Progenitor cell of endocrine pancreas (in vitro differentiated cells): ENCODE data around the gene OR4D1. TPM values are rescaled to one million over a fixed set of nuclear protein-coding genes. Genes with fewer than 3 reads are reported as not detected.
A peak's percentile ranks its signal among the peaks of the same experiment; 100 is the strongest.

Experiments used
- DNase-seq: peaks from one replicate; pipeline ENCODE4 v3.0.0; 2021; ENCODE audit warnings: low spot score; ENCODE audit not compliant: unreplicated experiment
- H3K27ac Mint-ChIP-seq: 2 replicates; pipeline ENCODE4 v1.8.0; 2021; ENCODE audit warnings: mild to moderate bottlenecking, moderate library complexity, mixed read lengths
- H3K27me3 Mint-ChIP-seq: 2 replicates; pipeline ENCODE4 v1.8.0; 2021; ENCODE audit warnings: mixed read lengths
- H3K36me3 Mint-ChIP-seq: 2 replicates; pipeline ENCODE4 v1.8.0; 2022; ENCODE audit warnings: mixed read lengths; ENCODE audit not compliant: insufficient read depth
- H3K4me1 Mint-ChIP-seq: 2 replicates; pipeline ENCODE4 v1.8.0; 2021; ENCODE audit warnings: low read depth, mixed read lengths
- H3K4me3 Mint-ChIP-seq: 2 replicates; pipeline ENCODE4 v1.8.0; 2021; ENCODE audit warnings: low read depth, mild to moderate bottlenecking, moderate library complexity, mixed read lengths
- H3K9me3 Mint-ChIP-seq: 2 replicates; pipeline ENCODE4 v1.8.0; 2021; ENCODE audit warnings: low read depth, mixed read lengths
- total RNA-seq: library from RNA; stranded (reverse); gene quantifications from 2 replicates; pipeline ENCODE4 v1.2.1, GENCODE V29; 2021
- TF ChIP-seq, protein P1 (sequence below): fragments of 200-600 bp; sonication (generic); IDR thresholded peaks from one replicate; pipeline ENCODE4 v1.5.0; 2021; ENCODE audit warnings: antibody characterized with exemption, mild to moderate bottlenecking; ENCODE audit not compliant: unreplicated experiment

OR4D1 gene
- total RNA-seq, 1 donor from 2014 or later: not detected

DNA sequence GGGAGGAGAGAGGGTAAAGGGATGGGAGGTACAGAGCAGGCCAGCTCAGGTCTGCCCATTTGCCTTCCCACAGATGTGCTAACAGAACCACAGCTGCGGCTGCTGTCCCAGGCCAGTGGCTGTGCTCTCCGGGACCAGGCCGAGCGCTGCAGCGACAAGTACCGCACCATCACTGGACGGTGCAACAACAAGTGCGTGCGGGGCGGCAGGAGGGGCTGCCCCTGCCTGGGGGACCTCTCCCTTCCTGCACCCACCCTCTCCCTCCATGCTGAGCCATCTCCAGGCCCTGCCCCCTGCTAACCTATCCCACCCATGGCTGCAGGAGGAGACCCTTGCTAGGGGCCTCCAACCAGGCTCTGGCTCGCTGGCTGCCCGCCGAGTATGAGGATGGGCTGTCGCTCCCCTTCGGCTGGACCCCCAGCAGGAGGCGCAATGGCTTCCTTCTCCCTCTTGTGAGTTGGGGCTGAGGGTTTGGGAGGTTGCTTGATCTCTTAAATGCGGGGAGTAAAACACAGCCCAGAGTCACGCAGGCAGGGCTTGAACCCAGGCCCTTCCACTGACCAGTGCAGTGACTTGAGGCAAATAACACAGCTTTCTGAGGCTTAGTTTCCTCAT is 45.6 kb downstream of the OR4D1 start:
- H3K36me3 Mint-ChIP-seq: no peaks in the 10 kb centered on the region

DNA sequence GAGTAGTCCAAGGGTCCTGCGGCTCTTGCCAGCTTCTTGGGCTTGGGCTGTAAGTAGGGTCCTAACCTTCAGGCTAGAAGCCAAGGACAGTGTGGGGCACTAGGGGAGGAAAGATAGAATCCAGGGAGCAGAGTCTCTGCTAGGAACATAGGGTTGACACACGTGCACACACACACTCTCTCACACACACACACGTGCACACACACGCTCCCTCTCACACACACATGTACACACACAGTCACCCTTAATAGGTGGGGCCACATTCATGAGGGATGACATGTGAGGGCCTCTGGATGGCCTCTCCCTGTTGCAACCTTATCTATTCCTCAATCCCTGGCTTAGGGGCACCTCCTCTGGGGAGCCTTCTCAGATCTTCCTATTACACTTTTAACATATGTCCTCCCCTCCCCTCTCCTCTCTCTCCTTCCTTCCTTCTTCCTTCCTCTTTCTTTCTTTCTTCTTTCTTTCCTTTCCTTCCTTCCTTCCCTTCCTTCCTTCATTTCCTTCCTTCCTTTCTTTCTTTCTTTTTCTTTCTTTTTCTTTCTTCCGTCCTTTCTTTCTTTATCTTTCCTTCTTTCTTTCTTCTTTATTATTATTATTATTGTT is 47.4 kb downstream of the OR4D1 start:
- H3K4me3 Mint-ChIP-seq: no peak overlapping the region
- no peak overlapping the region for H3K27ac Mint-ChIP-seq
- H3K36me3 Mint-ChIP-seq: no peaks in the 10 kb centered on the region
- DNase-seq: no peak
- H3K27me3 Mint-ChIP-seq: peaks cover 49% of the 10 kb centered on the region
- H3K4me1 Mint-ChIP-seq: peaks cover 3% of the 10 kb centered on the region
- no peaks in the 10 kb centered on the region for H3K9me3 Mint-ChIP-seq
- TF ChIP-seq, protein P1, sequence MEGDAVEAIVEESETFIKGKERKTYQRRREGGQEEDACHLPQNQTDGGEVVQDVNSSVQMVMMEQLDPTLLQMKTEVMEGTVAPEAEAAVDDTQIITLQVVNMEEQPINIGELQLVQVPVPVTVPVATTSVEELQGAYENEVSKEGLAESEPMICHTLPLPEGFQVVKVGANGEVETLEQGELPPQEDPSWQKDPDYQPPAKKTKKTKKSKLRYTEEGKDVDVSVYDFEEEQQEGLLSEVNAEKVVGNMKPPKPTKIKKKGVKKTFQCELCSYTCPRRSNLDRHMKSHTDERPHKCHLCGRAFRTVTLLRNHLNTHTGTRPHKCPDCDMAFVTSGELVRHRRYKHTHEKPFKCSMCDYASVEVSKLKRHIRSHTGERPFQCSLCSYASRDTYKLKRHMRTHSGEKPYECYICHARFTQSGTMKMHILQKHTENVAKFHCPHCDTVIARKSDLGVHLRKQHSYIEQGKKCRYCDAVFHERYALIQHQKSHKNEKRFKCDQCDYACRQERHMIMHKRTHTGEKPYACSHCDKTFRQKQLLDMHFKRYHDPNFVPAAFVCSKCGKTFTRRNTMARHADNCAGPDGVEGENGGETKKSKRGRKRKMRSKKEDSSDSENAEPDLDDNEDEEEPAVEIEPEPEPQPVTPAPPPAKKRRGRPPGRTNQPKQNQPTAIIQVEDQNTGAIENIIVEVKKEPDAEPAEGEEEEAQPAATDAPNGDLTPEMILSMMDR: no peak

More for the DNA sequence above, 45.6 kb downstream of the OR4D1 start:
- H3K4me3 Mint-ChIP-seq: no peak overlapping the region
- H3K27ac Mint-ChIP-seq: no peak overlapping the region
- peaks cover 44% of the 10 kb centered on the region for H3K27me3 Mint-ChIP-seq
- DNase-seq: no peak
- TF ChIP-seq, protein P1: no peak
- H3K4me1 Mint-ChIP-seq: peaks cover 3% of the 10 kb centered on the region
- H3K9me3 Mint-ChIP-seq: no peaks in the 10 kb centered on the region

DNA sequence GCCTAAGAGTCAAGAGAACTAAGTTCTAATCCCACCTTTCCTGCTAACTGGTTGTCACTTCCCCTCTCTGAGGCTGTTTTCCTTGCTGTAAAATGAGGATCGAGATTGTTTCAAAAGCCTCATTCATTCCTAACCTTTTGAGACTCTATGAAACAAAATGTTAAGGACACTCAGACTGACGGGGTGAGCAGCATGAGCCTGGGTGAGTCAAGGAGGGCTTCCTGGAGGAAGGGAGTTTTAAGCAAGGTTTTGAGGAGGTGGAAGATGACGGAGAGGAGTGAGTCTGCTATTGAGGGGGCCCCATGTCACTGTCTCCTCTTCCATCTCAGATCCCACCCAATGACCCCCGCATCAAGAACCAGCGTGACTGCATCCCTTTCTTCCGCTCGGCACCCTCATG is 48.4 kb downstream of the OR4D1 start:
- TF ChIP-seq, protein P1: no peak
- H3K36me3 Mint-ChIP-seq: no peaks in the 10 kb centered on the region
- H3K9me3 Mint-ChIP-seq: no peaks in the 10 kb centered on the region
- no peak for DNase-seq
- H3K27ac Mint-ChIP-seq: no peak overlapping the region
- H3K4me3 Mint-ChIP-seq: no peak overlapping the region
- no peaks in the 10 kb centered on the region for H3K4me1 Mint-ChIP-seq
- peaks cover 42% of the 10 kb centered on the region for H3K27me3 Mint-ChIP-seq

DNA sequence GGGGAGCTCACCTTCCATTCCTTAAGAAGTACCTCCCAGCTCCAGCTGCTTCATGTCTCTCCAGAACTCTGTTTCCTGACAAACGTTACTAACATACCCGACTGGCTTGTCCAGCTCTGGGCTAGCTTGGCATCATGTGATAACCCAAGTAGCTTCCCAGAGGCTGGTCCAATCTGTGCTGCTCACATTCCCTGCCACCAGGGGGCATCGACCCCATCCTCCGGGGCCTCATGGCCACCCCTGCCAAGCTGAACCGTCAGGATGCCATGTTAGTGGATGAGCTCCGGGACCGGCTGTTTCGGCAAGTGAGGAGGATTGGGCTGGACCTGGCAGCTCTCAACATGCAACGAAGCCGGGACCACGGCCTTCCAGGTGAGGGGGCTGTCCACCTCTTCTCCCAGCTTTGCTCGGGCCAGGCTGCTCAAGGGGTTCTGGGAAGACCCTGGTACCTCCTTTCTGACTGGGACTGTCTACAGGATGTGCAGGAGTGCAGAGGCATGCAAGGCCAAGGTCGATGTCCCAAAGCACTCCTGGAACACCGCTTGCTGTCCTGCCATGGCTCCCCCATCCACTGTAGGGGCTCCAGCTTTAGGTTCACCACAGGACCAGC is 51.9 kb downstream of the OR4D1 start:
- no peaks in the 10 kb centered on the region for H3K4me1 Mint-ChIP-seq
- peak overlapping the region; percentile 10 for H3K27ac Mint-ChIP-seq
- peaks cover 39% of the 10 kb centered on the region for H3K27me3 Mint-ChIP-seq
- peaks cover 1% of the 10 kb centered on the region for H3K36me3 Mint-ChIP-seq
- DNase-seq: peak; percentile 41
- no peak overlapping the region for H3K4me3 Mint-ChIP-seq
- H3K9me3 Mint-ChIP-seq: no peaks in the 10 kb centered on the region
- TF ChIP-seq, protein P1: peak; percentile 68

DNA sequence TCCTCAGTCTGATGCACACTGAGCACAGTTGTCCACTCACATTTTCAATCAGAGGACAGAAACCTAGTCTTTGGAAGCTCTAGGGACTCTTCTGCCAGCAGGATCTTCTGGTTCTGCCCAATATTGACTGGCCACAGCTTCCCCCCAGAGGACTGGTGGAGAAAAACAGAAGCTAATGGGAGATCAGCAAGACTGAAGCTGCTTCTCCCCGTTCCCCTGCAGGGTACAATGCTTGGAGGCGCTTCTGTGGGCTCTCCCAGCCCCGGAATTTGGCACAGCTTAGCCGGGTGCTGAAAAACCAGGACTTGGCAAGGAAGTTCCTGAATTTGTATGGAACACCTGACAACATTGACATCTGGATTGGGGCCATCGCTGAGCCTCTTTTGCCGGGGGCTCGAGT is 54.7 kb downstream of the OR4D1 start:
- Mint-ChIP-seq H3K27me3 (peaks cover 20% of the 10 kb centered on the region), H3K9me3 (no peaks in the 10 kb centered on the region), H3K36me3 (peaks cover 3% of the 10 kb centered on the region), H3K4me3 (no peak overlapping the region), H3K27ac (no peak overlapping the region), H3K4me1 (peaks cover 2% of the 10 kb centered on the region)
- DNase-seq: no peak
- TF ChIP-seq, protein P1: no peak
